ENCODE measurements around the gene RTN4R.

DNA sequence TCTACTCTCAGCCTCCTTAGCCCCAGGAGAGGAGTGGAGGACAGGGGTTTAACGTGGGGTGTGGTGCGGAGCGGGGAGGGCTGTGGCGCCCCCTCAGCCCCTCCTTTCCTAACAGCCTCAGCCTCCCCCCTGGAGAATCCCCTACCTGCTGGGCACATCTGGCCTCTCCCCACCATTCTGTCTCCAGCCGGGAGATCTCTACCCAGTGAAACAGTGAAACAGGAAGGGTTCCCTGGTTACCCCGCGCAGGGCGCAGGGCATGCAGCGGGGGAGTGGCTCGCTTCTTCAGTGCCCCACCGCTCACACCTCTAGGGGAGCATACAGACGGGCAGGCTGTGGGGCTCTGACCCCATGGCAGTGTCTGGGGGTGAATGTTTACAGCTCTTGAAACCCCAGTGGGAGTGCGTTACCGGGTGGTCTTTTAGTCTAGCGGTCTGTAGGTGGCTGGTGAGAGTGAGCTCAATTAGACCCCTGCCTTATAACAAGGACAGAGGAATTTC lies 62.6 kb downstream of the RTN4R start:
- TF ChIP-seq CTCF (CRISPR knock-in tag; IDR thresholded peaks at IDR 0.05) (no peak), FOXO1 (CRISPR knock-in tag; IDR thresholded peaks at IDR 0.05) (no peak), POLR2A (IDR thresholded peaks at IDR 0.05; ENCODE audit: insufficient read depth in 1 of 2, low read depth in 2 of 2, low read length in 2 of 2) (no peak), NR2F6 (IDR thresholded peaks at IDR 0.05) (no peak), NR2F6 (CRISPR knock-in tag; IDR thresholded peaks at IDR 0.05) (no peak), ATF7 (IDR thresholded peaks at IDR 0.05) (no peak), ATF7 (CRISPR knock-in tag; IDR thresholded peaks at IDR 0.05) (no peak), RAD21 (CRISPR knock-in tag; IDR thresholded peaks at IDR 0.05) (no peak), ZNF138 (CRISPR knock-in tag; IDR thresholded peaks at IDR 0.05; ENCODE audit: low read depth) (no peak), EZH2 (conservative IDR thresholded peaks at IDR 0.05; ENCODE audit: low read depth, low read length) (no peak), FOXM1 (CRISPR knock-in tag; IDR thresholded peaks at IDR 0.05) (no peak), NBN (conservative IDR thresholded peaks at IDR 0.05) (no peak)

All from HepG2 (cell line).